Cardiac fibroblast (primary cell): ENCODE results near the gene PTGS1.

Experiments
- DNase-seq, 2 donors: peaks; one replicate each; pipeline versions ENCODE4 v3.0.0 to v3.0.0-alpha.2; 2010; ENCODE audit warnings: low read depth in 2 of 2
- H3K4me3 ChIP-seq, 2 donors: replicated peaks in 1 of 2; 1 replicate in 1 of 2; 2 replicates in 1 of 2; pipeline ENCODE4 v1.5.1; 2011; ENCODE audit warnings: low read depth in 2 of 2, low read length in 2 of 2, mild to moderate bottlenecking in 2 of 2, moderate library complexity in 1 of 2
- TF ChIP-seq, protein P1 (sequence below): IDR thresholded peaks from one replicate; pipeline ENCODE4 v1.5.1; 2011; ENCODE audit warnings: low read depth, mild to moderate bottlenecking, low read length, inconsistent platforms

The PTGS1 gene

DNA sequence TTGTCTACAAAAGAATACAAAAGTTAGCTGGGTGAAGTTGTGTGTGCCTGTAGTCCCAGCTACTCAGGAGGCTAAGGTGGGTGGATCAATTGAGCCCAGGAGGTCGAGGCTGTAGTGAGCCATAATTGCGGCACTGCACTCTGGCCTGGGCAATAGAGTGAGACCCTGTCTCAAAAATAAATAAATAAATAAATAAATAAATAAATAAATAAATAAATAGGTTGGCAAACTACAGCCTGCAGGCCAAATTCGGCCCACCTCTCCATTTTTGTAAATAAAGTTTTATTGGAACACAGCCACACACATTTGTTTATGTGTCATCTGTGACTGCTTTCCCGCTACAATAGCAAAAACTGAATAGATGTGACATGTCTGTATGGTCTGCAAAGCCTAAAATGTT lies 9.5 kb downstream of the PTGS1 start:
- TF ChIP-seq, protein P1, sequence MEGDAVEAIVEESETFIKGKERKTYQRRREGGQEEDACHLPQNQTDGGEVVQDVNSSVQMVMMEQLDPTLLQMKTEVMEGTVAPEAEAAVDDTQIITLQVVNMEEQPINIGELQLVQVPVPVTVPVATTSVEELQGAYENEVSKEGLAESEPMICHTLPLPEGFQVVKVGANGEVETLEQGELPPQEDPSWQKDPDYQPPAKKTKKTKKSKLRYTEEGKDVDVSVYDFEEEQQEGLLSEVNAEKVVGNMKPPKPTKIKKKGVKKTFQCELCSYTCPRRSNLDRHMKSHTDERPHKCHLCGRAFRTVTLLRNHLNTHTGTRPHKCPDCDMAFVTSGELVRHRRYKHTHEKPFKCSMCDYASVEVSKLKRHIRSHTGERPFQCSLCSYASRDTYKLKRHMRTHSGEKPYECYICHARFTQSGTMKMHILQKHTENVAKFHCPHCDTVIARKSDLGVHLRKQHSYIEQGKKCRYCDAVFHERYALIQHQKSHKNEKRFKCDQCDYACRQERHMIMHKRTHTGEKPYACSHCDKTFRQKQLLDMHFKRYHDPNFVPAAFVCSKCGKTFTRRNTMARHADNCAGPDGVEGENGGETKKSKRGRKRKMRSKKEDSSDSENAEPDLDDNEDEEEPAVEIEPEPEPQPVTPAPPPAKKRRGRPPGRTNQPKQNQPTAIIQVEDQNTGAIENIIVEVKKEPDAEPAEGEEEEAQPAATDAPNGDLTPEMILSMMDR: no peak
- no peak for DNase-seq
- H3K4me3 ChIP-seq: no peak overlapping the region

DNA sequence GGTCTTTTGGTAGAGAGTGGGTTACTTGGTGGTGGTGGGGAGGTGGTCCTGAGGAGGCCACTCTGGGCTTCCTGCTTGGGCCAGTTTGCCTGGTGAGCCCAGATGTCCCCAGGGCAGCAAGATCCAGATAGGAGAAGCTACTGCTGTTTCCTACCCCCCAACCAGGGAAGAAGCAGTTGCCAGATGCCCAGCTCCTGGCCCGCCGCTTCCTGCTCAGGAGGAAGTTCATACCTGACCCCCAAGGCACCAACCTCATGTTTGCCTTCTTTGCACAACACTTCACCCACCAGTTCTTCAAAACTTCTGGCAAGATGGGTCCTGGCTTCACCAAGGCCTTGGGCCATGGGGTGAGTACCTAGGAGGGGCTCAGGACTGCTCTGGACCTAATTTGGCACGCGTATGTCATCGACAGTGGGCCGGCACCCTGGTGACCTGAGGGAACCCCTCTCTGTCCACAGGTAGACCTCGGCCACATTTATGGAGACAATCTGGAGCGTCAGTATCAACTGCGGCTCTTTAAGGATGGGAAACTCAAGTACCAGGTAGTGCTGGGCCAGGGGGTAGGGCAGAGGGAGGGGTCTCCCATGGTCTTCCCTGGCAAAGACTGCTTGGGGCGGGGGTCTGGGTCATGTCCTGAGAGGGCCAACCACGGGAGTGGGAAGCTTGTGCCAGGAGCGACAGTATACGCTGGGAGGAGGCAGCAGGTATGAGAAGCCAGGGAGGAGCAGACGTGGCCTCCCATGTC lies 10.6 kb downstream of the PTGS1 start:
- no peak overlapping the region for H3K4me3 ChIP-seq
- TF ChIP-seq, protein P1: no peak
- DNase-seq: no peak

DNA sequence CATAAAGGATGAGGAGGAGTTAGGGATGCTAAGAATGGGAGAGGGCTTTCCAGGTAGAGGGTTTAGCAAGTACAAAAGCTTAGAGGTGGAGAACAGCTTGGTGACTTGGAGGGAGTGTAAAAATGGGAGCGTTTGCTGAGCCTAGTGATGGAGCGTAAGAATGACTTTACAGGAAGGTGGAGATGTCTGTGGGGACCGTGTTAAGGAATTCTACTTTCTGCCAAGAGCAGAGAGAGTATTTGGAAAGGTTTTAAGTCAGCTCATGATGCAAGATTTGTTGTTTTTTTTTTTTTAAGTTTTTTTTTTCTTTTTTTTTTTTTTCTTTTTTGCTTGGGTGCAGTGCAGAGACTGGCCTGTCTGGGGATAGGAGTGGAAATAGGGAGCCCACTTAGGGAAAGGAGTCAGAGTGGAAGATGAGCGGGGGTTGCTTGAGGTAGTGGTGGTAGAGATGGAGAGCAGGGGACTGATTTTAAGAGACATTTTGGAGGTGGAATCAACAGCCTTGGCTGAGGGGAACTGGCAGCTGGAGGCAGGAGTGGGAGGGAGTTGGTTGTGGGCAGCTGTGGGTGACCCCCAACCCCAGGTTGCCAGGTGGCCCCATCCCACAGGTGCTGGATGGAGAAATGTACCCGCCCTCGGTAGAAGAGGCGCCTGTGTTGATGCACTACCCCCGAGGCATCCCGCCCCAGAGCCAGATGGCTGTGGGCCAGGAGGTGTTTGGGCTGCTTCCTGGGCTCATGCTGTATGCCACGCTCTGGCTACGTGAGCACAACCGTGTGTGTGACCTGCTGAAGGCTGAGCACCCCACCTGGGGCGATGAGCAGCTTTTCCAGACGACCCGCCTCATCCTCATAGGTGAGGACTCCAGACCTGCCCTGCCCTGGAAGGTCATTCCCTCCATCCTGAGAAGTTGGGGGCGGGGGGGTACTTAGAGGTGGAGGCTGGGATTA lies 12.4 kb downstream of the PTGS1 start:
- DNase-seq: peak; percentile 88 to 93
- TF ChIP-seq, protein P1: no peak

DNA sequence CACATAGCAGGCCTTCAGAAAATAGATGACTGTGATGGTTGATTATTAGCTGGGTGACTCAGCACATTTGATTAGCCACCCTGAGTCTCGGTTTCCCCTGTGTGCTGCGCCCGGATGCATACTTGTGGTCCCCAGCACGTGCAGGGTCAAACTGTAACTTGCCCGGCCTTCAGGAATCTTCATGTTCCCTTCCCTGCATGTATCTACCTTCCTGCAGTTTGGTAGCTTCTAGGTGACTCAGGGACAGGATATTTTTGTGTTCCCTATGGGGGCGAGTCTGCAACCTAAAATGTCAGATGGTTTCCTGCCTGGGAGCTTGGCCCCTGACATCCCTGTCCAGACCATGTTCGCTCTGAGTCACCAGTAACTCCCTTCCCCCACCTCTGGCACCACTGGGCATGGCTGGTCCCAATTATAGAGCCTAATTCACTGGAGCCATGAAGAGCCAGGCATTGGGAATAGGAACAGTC lies 13.2 kb downstream of the PTGS1 start:
- TF ChIP-seq, protein P1: no peak
- H3K4me3 ChIP-seq: no peak overlapping the region
- peak in 1 of 2 donors; percentile 77 for DNase-seq

More for the DNA sequence above, 12.4 kb downstream of the PTGS1 start:
- no peak overlapping the region for H3K4me3 ChIP-seq

DNA sequence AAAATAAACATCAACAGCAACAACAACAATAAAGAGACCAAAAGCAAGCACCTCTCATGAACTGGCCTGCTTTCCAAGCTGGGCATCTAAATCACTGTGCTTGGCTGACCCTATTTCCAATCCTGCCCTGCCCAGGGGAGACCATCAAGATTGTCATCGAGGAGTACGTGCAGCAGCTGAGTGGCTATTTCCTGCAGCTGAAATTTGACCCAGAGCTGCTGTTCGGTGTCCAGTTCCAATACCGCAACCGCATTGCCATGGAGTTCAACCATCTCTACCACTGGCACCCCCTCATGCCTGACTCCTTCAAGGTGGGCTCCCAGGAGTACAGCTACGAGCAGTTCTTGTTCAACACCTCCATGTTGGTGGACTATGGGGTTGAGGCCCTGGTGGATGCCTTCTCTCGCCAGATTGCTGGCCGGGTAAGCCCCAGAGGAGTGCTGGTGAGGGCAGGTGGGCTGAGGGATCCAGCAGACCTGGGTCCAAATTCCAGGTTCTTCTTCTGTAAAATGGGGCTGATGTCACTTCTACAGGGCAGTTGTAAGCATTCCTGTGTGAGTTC lies 15.6 kb downstream of the PTGS1 start:
- TF ChIP-seq, protein P1: no peak
- no peak for DNase-seq

DNA sequence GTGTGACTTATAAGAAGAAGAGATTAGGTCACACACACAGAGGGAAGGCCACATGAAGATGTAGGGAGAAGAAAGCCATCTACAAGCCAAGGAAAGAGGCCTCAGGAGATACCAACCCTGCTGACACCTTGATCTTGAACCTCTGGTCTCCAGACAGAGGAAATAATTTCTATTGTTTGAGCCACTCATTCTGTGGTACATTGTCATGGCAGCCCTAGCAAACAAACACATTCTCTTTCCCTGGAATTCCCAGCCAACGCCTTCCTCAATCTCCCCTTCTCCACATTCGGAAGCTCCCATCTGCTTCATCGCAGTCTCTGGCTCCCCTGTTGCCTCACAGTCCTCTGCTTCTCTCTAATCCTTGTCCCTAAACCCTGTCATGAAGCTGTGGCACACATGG lies 16.7 kb downstream of the PTGS1 start:
- no peak overlapping the region for H3K4me3 ChIP-seq
- DNase-seq: no peak
- TF ChIP-seq, protein P1: no peak

More for the DNA sequence above, 15.6 kb downstream of the PTGS1 start:
- no peak overlapping the region for H3K4me3 ChIP-seq
